8988T (cell line): Measurements from ENCODE around the gene GALNT2.

ENCODE experiments used
- DNase-seq: peaks from one replicate; pipeline ENCODE4 v3.0.0; 2011

The GALNT2 gene

DNA sequence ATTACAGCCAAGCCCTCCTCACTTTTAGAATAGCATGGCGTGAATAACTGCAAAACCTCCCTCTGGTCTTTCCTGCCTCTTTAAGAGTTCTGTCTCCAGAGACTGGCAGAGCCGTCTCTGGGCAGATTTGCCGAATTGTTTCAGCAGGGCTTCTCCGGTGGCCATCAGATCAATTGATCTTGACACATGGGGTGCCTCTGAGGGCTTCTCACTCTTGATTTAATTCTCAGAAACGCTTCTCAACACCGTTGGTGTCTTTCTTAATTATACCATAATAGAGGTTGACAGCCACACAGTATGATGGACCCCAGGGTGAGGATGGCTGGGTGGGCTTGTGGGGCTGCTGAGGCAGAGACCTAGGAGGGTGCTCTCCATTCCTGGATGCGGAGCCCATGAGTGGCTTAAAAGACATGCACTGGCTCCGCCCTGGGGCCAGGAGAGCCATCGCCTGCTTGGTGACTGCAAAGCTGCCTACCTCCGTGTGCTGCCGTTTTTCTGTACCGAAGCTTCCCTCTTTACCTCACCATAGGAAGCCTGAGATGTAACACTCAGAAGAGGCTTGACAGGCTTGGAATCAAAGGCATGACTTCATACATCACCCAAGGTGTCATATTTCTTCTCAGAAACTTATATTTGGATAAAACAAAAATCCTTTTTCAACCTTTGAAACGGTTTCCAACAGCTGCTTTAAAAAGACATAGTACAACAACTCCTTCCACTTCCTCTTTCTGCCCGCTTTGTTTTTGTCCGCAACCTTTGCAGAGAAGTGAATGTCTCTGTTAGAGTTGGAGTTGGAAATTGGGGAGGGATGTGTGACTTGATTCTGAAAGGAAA, 82.9 kb downstream of the GALNT2 start:
- no peak for DNase-seq

DNA sequence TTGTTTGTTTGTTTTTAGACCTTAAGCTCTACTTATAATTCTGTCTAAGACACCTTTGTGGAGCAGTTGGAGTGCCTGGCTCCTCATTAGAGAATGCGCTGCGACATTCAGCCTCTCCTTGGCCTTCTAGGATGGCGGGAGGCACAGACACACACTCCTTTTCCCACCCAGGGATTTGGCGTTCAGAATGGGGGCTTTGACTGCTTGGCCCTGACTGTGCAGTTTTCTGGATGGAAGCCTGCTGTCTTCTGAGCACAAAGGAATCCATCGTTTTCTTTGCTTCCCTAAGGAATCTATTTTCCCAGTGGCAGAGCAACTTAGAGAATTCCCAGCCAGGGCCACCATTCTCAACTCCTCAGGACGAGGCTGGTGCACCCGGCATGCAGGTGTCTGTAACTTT, 83.6 kb downstream of the GALNT2 start:
- DNase-seq, result no peak

DNA sequence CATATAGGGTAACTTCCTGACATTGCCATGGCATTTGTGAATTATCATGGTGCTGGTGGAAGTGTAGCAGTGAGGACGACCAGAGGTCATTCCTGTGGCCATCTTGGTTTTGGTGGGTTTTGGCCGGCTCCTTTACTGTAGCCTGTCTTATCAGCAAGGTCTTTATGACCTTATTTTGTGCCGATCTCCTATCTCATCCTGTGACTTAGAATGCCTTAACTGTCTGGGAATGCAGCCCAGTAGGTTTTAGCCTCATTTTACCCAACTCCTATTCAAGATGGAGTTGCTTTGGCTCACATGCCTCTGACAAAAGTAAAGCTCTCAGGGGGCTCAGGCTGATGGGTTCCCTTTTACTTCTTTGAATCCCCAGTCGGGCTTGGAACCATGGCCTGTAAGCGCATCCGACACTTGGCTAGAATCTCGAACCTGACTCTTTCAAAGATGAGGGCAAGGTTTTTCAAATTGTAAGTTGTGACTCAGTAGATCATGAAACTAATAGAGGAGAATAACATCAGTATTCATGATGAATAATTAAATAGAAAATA, 85.0 kb downstream of the GALNT2 start:
- no peak for DNase-seq

DNA sequence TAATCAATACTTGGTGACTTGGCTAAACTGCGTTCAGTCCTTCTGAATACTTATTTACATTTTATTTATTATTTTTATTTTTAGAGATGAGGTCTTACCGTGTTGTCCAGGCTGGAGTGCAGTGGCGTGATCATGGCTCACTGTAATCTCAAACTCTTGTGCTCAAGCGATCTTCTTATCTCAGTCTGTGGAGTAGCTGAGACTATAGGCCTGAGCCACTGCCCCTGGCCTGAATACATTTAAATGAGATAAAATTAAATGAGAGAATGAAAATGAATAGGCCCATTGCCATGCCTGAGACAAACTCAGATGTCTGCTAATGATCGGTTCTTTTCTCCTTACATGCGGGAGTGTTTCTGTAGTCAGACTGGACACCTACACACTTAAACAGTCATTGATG, 86.0 kb downstream of the GALNT2 start:
- no peak for DNase-seq

DNA sequence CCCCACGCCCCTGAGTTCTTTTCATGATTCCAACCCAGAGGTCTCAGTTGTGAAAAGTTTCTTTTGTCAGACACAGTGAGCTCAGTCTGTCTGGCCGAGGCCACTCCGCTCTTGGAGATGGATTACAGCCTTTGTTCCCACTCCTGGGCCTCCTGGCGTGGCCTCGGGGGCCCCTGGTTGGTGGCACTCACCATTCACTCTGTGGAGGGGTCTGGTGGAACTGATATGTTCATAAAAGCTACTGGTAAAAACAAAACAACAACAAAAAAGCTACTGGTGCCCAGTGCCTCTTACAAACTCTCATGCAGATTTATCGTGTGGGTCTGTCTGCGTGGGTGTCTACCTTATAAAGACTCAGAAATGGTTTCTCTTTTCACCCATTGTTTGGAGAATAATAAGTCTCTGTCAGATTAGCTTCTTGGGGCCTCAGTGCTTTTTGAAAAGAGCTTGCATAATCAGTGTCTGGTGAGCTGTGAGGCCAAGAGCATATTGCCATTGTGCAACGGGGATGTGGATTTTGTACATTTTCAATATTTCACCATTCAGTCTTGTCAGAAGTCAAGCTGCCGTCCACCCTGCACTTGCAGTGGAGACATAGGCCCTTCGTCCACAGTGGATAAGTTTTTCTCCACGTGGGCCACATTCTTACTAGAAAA, 86.7 kb downstream of the GALNT2 start:
- no peak for DNase-seq

DNA sequence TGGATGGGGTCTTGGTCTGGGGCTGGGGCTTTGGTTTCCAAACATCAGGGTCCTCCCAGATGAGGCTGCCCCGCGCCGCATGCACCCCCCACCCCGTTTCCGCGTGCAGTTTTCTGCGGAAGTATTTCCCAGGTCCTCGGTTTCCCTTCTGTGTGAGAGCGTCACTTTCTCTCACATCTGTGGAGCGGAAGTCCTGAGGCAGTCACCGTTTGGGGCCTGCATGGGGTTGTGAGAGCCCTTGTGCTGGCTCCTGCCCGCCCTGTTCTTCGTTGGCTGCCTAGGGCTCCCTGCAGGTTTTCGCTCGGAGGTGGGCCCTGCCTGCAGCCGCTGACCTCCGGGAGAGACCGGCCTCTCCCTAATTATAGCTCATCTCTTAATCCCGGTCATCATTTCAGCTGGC, 88.0 kb downstream of the GALNT2 start:
- no peak for DNase-seq

DNA sequence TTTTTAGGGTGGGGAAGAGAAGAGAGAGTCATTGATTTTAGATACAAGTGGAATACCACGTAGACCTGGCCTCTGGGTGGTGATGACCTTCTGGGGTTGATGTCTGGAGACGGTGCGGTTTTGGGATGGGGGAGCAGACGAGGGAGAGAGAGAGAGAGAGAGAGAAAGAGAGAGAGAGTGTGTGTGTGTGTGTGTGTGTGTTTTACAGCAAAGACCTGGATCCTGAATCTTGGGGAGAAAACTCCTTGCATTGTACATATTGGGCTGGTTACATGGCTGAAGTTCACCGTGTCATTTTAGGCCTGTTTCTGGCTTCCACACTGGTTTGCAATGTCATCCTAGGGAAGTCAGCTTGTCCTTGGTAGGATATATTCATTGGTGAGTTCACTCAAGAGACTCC, 89.0 kb downstream of the GALNT2 start:
- DNase-seq, result no peak

DNA sequence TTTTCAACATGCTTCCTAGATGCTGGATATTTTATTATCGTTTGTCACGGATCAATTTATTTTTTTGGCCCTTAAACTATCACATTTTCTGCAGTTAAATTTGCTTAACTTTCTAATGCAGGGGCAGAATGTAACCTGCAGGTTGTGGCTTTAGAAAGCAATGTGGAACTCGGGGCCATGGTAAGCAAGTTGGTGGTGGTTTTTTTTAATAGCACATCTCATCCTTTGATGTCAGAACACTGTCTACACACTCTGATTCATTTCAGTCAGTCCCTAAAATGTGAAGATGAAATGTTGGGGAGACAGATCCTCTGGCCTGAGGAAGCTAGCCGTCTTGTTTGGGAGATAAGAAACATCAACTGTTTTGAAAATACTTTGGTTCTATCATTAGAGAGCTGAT, 89.5 kb downstream of the GALNT2 start:
- DNase-seq, result no peak

DNA sequence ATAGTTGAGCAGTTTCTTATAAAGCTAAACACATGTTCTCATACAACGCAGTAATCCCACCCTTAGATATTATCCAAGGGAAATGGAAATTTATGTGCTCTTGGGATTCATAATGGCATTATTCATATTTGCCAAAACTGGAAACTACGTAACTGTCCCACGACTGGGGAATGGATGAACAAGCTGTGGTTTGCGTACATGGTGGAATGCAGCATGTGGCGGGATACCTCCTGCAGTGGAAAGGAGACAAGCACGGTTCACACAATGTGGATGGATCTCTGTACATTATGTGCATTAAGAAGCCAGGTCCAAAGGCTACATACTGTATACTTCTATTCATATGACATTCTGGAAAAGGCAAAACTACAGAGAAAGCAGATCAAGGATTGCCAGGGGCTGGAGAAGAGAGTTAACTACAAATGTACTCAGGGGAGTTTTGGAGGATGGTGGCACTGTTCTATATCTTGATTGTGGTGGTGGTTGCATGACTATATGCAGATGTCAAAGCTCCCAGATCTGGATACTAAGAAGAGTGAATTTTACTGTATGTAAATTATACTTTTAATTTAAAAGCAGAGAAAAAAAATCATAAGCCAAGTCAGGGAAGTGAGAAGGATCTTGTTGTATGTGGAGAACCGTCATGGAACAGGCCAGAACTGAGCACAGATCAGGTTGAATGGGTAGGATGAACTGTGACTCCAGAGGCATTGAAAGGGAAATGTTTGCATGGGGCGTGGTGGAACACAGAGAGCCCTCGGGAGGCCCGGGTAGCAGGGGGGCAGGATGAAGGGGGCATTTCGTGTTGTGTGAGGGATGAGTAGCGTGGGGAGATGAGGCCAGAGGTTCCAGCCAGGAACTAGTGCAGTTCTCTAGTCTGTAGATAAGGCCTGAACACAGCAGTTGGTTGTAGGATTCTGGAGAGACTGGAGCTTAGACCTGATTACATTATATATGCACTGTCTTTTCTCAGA, 90.7 kb downstream of the GALNT2 start:
- DNase-seq, result no peak

DNA sequence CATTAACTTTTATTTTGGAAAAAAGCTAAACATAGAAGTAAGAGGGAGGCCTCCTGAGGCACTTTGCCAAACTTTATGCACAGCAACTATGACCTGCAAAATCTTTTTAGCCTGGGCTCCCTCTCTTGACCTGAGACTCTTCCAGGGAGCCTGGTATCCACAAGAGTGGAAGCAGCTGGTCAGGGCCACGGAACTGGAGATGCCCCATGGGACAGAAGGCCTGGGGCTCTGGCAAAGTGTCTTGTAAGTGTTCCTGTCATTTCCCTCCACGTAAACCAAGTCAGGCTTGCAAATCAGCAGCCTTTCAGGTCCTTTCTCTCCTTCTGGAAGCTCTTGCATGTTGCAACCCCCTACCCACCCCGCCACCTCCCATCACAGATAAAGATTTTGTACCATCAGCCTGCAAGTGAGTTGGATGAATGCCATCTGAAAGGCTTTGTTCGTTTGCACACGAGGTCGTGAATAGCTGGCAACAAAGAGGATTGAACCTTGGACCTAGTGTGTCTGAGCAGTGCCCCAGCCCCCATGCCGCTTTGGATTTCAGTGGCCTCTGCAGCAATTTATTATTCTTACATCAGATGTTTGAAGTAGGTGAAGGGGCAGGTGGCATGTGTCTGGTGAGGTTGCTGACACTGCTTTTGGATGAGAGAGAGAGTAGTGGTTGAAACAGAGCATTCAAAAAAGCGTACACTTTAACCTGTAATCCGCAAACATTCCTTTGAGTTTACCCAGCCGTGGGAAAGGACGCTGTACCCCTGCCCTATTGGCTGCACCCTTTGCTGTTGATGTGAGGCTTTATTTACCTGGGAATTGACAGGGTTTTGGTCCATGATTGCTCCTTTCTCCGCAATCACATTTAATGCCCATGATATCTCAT, 91.6 kb downstream of the GALNT2 start:
- DNase-seq, result no peak

DNA sequence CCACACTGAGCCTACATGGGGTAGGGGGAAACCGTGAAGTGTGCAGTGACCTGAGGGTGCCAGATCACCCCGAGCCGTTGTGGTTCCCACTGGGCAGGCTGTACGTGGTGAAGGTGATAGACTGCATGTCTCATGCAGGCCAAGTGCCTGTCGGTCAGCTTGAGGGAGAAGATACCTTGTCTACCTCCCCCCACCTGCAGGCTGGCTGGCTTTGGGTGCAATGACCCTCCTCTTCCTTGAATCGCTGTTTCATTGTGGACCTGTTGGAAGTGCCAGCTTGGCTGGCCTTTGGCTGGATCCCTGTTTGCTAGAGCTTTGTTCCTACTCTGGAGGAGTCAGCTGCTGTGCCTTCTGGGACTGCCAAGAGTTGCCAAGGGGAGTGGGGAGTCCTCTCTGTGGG, 92.5 kb downstream of the GALNT2 start:
- DNase-seq, result no peak

DNA sequence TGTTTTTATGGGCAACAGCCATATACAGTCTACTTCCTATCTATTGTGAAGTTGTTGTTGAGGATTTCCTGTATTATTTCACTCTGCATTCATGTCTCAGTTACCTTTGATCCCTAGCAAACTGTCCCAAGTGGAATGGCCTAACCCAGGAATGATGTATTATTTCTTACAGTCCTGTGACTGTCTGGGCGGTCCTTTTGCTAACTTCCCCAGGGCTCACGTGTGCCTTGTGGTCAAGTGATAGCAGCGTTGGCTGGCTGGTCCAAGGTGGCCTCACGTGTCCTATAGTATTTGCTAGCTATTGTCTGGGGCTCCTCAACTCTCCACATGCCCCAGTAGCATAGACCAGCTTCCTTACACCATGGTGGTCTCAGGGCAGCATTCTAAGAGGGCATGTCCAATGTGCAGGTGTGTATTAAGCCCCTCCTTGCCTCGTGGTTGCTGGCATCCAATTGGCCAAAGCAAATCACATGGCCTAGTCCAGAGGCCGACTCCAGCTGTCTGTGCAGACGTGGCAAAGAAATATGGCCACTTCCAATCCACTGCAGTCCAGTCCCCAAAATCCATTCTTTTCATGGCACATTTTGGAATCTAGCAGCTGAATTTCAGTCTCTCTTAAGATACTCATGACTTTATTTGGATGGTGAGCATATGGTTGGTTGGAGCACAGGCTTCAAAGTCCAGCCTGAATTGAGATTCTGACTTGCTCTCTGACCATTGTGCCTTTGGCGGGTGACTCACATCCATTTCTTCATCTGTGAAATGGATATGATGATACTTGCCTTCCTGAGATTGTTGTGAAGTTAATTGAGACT, 94.1 kb downstream of the GALNT2 start:
- DNase-seq, result no peak

DNA sequence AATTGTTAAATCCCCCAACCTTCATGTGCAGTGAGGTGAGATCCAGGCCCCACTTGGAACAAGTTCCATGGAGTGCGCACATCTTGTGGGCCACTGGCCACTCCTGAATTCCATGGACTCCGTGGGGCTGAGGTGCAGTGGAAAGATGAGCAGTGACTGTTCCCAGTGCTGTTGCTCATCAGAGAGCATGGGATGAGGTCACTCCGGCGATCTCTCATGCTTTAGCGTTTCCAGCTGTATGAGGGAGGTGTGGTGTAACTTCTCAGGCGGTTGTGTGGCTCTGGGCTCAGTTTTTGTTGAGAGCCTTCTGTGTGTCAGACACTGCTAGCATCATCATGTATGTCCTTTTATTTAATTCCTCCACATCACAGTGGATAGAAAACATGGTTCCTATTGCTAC, 96.2 kb downstream of the GALNT2 start:
- DNase-seq, result no peak

DNA sequence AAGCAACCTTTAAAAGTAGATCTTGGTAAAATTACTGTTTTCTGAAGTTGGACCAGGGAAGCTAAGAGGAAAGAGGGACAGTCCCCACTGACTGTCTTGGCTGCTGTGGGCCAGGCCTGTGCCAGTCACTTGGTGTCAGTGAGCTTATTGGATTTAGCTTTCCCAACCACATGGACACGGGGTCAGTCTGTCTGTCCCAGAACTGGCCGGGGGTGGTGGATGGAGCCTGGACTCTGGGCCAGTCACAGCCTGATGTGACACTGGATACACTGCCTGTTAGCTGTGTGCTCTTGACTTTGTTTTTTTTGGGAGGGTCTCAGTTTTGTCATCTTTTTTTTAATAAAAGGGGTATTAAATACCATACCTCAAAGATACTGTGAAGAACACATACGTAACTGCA, 96.7 kb downstream of the GALNT2 start:
- no peak for DNase-seq

DNA sequence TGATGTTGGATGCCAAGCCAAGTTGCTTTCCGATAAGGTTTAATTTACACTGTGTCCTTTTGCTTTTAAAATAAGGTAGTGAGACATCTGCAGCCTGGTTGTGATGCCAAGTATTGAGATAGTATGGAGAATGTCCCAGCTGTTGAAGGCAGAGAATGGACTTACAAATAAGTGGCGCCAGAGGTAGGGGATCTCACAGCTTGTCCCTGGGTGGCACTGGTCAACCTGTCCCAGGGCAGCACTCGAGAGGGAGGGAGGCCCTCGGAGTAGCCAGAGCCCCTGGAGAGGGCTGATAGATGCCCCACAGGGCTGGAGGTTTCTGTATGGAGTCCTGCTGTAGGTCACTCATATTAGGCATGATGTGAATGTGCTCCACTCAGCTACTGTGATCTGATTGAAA, 98.5 kb downstream of the GALNT2 start:
- no peak for DNase-seq

DNA sequence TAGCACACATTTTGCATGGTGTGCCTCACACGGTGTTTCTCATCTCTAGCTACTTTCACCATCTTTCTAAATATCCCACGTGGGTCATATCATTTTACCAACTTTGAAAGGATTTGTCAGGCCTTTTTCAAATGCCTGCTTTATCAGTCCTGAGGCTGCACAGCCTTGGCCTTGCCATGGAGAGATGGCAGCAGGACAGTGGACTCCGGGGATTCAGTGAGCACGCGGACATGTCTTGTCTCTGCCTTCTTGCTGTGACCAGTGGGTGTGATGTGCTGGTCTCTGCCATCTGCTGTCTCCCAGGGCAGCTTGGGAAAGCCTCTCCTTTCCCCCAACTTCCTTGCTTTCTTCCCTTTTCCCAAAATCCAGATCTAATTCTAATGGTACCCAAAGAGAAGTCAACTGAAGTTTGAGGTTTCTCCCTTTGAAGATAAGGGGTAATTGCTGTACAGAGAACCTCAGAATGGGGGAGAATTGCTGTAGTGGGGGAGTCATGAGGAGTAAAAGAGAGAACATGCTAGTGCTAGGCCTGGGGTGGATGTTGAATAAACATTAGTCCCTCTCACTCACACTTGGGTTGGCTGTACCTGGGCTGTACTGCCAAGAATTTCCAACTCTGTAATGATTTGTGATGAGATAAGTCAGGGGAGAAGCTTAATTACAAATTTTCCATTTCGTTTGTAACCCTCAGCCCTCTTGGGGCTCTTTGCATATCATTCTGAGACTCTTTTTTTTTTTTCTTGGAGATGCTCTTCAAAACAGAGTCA, 99.5 kb downstream of the GALNT2 start:
- DNase-seq, result no peak

DNA sequence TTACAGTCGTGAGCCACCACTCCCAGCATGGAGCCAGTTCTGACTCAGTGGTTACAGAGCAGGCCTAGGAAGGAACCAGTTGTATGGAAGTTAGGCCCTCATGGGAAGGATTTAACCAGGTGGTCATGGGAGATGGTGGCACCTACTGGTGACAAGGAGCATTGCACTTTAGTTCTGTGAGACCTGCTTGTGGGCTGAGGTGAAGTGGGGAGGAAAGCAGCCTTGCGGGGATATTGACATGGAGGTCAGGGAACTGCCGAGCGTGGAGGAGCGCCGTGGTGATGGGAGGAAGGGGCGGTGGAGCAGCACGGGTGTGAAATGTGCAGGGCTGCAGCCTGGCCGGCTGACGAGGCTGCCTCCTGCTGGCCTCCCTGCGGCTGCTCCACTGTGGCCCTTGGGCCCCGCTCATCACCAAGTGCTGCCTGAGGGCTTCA, 100.4 kb downstream of the GALNT2 start:
- DNase-seq, result peak; percentile 56

DNA sequence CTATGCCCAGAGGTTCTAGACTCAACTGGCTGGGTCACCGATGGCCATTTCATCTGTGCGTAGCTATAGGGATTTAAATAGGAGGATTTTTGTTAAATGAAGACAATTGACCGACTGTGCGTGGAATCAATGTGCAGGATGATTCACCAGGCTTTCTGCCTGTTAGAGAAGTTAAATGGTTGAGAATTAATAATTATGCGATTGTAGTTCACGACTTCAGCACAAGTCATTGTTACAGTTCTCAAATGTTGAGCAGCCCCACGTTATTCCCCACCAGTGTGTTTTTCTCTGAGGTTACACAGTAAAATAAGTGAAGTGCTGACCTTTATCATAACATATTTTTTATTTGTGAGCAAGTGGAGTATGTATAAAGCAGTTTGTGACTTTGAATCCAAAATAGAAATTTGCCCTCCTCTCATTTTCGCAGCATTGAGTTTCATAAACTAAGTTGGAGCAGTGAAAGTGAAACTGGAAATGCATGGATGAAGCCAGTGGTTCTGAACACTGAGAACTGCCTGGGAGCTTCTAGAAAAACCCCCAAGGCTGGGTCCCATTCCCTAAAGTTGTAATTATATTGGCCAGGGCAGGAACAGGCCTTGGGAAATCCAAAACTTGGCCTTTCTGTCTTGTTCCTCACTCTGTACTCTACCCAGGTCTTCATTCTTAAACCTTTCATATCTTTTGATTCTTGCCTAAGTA, 102.6 kb downstream of the GALNT2 start:
- no peak for DNase-seq

DNA sequence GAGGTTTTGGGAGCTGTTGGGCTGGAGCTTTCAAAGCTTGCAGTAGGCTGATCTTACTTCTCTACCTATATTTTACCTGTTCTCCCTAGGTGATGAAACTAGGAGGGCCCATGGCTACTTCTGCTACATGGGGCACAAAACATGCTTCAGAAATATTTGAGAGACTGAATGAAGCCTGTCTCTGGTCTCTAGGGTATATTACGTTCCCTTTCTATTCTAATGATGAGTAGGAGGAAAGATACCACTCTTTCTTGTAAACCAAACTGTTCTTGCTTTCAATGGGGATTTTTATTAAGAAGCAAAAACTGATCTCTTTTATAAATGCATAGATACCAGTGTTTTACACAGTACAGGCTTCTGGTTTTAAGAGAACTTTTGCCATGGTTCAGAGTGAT, 103.1 kb downstream of the GALNT2 start:
- no peak for DNase-seq

DNA sequence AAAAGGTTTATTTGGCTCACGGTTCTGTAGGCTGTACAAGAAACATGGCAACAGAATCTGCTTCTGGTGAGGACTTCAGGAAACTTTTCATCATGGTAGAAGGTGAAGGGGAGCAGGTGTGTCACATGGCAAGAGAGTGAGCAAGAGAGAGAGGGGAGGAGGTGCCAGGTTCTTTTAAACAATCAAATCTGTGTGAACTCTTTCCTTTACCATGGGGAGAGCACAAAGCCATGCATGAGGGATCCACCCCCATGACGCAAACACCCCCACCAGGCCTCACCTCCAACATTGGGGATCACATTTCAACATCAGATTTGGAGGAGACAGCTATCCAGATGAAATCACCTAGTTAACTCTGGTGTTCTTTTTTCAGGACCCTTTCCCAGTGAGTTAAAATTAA, 103.6 kb downstream of the GALNT2 start:
- DNase-seq, result no peak
